GM18951 (cell line): ENCODE measurements around the gene MPST.

Source experiments
- POLR2A ChIP-seq: IDR thresholded peaks from 4 replicates; pipeline ENCODE4 v1.6.1; 2011; ENCODE audit warnings: mild to moderate bottlenecking; ENCODE audit not compliant: insufficient read length, insufficient read depth; ENCODE audit errors: extremely low read depth
- in situ Hi-C: fragments of 300-500 bp; cut with MboI; formaldehyde crosslinking; loops from one replicate; pipeline ENCODE4 v1.12.0; 2022; ENCODE audit warnings: low sequenced_read_pairs, mixed read lengths, inconsistent platforms; ENCODE audit not compliant: unreplicated experiment

Gene MPST

DNA sequence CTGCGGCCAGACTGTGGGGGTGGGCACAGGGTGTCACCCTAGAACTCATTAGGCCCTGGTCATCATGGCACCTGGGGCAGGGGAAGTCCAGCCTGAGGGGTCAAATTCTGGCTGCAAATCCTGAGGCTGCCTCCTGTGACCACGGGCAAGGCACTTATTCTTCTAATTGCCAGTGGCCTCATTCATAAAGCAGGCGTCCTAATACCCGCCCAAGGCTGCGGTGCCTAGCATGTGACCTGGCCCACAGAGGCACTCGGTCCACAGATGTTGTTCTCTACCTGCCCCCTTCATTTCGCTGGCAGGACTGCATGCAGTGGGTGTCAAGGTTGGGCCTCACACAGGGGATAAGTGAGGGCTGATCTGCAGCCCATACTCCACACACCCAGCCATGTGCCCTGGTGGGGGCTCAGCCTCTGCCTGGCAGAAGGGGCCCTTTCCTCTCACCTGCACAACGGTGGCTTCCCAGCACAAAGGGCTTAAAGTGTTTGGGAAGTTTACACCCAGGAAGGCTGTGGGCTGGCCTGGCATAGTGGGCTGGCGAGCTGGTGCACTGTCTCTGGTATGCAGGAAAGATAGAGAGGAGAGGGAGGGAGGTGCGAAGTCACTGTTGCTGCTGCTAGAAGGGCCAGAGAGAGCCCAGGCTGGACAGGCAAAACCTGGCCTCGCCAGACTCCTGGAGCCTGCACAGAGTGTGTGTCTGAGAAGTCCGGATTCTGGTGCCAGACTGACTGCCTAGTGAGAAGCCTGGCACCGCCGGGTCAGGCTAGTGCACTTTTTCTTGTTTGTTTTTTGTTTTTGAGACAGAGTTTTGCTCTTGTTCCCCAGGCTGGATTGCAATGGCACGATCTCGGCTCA lies 3.2 kb downstream of the MPST start:
- in situ Hi-C loops = no loop called here
- no peak for TF ChIP-seq POLR2A

DNA sequence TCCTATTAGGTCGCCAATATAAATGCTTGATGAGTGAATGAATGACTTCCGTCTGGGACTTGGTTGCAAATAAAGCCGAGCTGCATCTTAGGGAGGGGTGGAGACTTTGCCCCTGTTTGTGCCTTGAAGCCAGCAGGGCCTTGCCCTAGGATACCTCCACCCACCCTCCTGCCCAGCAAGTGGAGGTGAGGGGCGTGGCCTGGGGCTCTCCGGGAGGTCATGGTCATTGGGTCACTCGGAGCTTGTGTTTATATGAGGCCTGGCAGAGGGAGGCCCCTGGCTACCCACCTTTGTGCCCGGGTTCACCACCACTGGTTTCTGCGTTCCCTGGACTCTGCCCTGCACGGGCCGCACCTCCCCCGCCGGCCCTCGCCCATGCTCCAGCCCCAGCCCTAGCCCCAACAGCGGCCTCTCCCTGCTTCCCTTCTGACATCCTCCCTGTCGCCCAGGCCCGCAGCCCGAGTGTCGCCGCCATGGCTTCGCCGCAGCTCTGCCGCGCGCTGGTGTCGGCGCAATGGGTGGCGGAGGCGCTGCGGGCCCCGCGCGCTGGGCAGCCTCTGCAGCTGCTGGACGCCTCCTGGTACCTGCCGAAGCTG lies 4.3 kb downstream of the MPST start:
- TF ChIP-seq POLR2A = no peak
- in situ Hi-C loops = no loop called here

DNA sequence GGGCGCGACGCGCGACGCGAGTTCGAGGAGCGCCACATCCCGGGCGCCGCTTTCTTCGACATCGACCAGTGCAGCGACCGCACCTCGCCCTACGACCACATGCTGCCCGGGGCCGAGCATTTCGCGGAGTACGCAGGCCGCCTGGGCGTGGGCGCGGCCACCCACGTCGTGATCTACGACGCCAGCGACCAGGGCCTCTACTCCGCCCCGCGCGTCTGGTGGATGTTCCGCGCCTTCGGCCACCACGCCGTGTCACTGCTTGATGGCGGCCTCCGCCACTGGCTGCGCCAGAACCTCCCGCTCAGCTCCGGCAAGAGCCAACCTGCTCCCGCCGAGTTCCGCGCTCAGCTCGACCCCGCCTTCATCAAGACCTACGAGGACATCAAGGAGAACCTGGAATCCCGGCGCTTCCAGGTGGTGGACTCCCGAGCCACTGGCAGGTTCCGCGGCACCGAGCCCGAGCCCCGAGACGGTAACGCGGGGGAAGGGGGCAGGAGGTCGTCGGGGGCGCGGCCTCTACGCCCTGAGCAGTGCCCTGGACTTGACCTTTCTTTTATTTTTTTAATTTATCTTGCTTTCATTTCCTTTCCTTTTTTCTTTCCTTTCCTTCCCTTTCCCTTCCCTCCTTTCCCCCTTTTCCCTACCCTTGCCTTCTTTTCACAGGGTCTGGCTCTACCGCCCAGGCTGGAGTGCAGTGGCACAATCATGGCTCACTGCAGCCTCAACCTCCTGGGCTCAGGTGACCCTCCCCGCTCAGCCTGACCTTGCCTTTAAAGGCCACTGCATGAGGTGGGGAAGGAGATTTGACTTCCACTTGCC lies 5.0 kb downstream of the MPST start:
- in situ Hi-C loops = no loop called here
- TF ChIP-seq POLR2A = no peak

DNA sequence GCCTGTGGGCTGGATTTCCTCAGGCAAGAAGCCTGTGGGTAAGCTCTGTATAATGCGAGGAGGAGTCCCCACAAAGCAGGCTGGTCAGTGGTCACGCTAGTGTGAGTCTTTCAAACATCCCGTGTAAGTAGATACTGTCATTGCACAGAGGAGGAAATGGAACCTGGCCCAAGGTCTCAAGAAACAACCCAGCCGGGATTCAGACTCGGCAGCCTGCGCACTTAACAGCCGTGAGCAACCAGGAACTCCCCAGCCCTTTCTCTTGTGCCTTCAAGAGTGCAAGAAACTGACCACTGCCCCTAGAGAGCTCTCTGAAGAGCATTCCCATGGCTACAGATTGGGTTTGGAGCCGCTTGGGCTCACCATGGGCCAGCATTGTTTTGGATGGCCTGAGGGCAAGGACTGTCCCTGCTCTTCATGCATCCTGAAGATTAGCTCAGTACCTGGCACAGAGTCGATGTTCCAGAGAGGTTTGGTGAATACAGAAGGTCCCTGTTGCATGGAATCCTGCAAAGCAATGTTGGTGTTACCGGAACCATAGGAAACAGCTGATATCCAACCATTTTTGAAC lies 6.0 kb downstream of the MPST start:
- in situ Hi-C loops = no loop called here
- TF ChIP-seq POLR2A = no peak

DNA sequence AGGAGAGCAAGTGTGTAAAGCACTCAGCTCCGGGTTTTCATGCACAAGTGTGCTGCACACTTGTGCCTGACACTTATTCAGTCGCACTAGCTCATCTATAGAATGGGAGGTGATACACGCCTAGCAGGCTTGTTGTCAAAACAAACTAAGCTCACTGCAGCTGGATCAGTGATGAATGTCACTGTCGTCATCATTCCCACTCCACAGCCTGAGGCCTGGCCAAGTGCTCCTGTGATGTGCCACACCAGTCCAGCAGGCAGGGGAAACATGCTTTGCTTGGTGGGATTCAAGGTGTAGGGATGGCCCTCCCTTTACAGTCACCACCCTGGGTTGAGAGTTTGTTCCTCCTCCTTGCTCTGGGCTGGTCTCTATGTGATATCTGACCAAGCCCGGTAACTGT lies 6.8 kb downstream of the MPST start:
- TF ChIP-seq POLR2A = no peak
- in situ Hi-C loops = no loop called here

DNA sequence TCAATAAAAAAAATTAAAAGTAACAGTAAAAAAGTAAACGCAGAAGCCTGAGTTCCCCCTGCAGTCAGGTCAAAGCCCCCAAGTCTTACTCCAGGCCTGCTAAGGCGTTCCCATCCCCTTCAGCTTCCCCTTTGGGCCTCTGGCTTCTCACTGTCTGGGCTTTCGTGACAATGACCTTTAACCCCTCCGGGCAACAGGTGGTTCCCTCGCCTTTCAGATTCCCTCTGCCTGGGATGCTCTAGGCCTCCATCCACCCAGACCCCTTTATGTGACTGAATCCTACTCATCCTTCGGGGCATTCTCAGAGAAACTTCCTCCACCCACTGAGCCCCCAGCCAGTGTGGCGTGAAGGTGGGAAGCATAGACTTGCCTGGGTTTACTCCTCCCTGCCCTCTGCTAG lies 8.0 kb downstream of the MPST start:
- in situ Hi-C loops = no loop called here
- no peak for TF ChIP-seq POLR2A

DNA sequence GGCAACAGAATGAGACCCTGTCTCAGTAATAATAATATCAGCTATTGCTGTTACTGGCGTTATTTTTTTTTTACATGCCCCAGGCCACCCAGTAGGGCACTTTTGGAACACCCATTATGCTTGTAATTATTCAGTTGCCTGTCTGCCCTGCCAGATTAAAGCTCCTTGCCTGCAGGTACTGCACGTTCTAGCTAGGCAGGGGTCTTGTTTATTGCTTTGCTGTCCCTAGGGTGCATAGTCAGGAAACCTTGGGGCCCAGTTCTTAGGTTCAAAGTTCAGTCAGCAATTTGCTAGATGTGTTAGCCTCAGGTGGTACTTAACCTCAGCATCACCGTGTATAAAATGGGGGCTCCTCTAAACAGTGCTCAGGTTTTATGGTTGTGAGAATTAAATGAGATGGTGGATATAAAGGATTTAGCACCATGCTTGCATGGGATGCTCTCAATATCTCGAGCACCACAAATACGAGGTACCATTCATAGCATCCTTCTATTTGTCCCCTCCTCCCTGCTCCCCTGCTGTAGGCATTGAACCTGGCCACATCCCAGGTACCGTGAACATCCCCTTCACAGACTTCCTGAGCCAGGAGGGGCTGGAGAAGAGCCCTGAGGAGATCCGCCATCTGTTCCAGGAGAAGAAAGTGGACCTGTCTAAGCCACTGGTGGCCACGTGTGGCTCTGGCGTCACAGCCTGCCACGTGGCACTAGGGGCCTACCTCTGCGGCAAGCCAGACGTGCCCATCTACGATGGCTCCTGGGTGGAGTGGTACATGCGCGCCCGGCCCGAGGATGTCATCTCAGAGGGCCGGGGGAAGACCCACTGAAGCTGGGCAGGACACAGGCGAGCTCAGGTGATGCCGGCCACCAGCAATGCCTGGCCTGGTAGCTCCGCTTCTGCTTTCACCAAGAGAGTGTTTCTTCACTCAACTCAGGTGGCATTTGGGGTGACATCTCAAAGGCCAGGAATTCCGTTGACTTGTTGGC lies 9.4 kb downstream of the MPST start:
- in situ Hi-C loops = no loop called here
- no peak for TF ChIP-seq POLR2A

DNA sequence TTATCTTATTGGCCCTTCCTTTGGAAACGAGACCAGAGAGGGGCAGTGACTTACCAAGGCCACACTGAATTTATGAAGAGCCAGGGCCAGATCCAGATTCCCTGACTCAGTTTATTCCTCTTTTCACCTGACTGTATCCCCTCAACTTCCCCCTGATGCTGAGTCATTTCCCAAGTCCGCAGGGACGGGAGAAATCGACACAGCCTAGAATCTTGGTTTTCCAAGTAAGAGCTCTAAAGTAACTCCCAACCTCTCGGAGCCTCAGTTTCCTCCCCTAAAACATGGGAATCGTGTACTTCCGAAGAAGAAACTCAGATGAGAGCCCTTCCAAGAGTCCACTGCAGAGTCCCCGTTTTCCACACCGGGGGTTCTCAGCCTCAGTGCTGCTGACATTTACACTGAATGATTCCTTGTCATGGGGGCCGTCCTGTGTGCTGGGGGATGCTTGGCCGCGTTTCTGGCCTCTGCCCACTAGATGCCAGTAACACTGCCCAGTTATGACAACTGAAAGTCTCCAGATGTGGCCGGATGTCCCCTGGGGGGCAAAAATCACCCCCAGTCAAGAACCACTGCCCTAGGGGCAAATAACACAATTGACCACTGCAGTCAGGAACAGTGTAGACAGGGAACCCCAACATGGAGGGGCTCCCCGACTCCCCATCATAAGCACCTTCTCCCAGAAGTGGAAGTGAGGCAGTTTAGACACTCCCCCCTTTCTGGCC lies 11.2 kb downstream of the MPST start:
- TF ChIP-seq POLR2A = no peak
- in situ Hi-C loops = no loop called here

DNA sequence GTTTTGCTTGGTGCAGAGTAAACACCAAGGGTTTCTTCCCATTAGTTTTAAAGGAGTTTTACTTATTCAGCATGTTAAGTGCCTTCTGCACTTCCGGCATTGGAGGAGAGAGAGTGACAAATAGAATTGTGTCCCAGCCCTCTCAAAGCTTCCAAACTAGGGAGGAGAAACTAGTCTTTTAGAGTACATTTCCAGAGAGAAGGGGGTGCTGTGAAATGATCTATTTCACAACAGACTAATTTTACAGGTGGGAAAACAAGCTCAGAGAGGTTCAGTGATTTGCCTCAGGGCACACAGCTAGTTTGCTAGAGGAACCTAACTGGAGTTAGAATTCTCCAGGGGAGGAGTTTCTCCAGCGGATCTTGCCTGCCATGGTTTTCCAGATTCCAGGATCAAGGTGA lies 12.6 kb downstream of the MPST start:
- TF ChIP-seq POLR2A = no peak
- in situ Hi-C loops = no loop called here

DNA sequence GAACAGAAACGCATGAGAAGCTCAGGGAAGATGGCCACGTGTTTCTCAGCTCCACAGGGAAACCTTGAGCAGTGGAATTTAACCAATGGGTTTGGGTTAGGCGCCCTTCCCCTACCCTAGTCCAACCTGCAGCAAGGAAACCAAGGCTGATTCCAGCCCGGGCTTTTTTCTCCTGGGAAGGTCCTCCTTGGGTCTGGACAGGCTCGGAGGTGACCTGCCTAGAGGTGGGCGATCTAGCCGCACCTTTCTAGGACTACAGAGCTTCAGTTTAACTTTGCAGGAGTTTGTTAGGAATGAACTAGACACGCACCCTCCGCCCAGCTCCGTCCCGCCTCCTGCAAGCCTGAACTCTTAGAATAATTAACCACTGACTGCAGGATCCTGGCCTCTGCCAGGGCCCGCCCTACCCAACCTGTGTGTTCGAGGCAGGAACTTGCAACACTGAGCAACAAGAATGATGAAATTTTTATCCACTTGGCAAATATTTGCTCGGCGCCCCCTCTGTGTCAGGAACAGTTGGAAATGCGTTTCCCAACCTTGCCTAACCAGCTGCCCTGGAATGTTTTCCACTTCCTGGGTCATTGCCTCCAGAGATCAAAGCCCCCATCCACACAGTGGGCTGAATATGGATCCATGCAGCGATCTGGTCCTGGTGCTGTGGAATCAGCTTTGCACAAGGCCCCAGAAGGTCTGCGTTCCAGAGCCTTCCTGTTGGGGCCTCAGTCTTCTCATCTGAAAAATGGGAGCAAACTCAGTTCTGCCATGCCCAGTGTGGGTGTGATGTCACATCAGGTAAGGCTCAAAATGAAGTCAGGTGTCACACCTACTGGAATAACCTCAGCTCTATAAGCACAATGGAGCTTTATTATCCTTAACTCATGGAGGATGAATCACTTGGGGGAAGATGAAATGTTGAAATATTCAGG lies 13.3 kb downstream of the MPST start:
- TF ChIP-seq POLR2A = no peak
- in situ Hi-C loops = no loop called here
